ENCODE results near the gene SBF2.
"Not testable (repeated sequence)": the region's sequence is repeated elsewhere in the genome, so short reads cannot be mapped to it uniquely, and the experiment has no call there.

The SBF2 gene

GRCh38 chr11:10147195-10147594 lies 146.8 kb downstream of the SBF2 start:
- no peaks in the 10 kb centered on the region for H3K4me1 ChIP-seq (ENCODE audit: control insufficient read depth, insufficient read depth, low read length)
- no peak overlapping the region for H3K4me3 ChIP-seq (ENCODE audit: low read length)
- H3K9me3 ChIP-seq (ENCODE audit: control insufficient read depth, low read length): no peaks in the 10 kb centered on the region
- no peak for DNase-seq (ENCODE audit: low read depth)
- H3K36me3 ChIP-seq (ENCODE audit: control insufficient read depth, insufficient read depth, low read length, severe bottlenecking): no peaks in the 10 kb centered on the region
- H3K27me3 ChIP-seq (replicated peaks; ENCODE audit: control insufficient read depth, insufficient read depth, low read length): no peaks in the 10 kb centered on the region
- H3K9ac ChIP-seq (ENCODE audit: low read length): no peak overlapping the region

- H3K4me3 ChIP-seq (ENCODE audit: low read length): no peak overlapping the region
- no peak for DNase-seq (ENCODE audit: low read depth)
- H3K9me3 ChIP-seq (ENCODE audit: control insufficient read depth, low read length): no peaks in the 10 kb centered on the region
- H3K27me3 ChIP-seq (replicated peaks; ENCODE audit: control insufficient read depth, insufficient read depth, low read length): no peaks in the 10 kb centered on the region
- H3K4me1 ChIP-seq (ENCODE audit: control insufficient read depth, insufficient read depth, low read length): peaks cover 5% of the 10 kb centered on the region
- no peak overlapping the region for H3K9ac ChIP-seq (ENCODE audit: low read length)
- H3K36me3 ChIP-seq (ENCODE audit: control insufficient read depth, insufficient read depth, low read length, severe bottlenecking): no peaks in the 10 kb centered on the region
Measured at GRCh38 chr11:10144954-10145353, 149.1 kb downstream of the SBF2 start.

GRCh38 chr11:10139656-10140055 lies 154.4 kb downstream of the SBF2 start:
- peaks cover 14% of the 10 kb centered on the region for H3K4me1 ChIP-seq (ENCODE audit: control insufficient read depth, insufficient read depth, low read length)
- DNase-seq (ENCODE audit: low read depth): peak; percentile 71
- H3K9ac ChIP-seq (ENCODE audit: low read length): peak overlapping the region; percentile 26

DNA sequence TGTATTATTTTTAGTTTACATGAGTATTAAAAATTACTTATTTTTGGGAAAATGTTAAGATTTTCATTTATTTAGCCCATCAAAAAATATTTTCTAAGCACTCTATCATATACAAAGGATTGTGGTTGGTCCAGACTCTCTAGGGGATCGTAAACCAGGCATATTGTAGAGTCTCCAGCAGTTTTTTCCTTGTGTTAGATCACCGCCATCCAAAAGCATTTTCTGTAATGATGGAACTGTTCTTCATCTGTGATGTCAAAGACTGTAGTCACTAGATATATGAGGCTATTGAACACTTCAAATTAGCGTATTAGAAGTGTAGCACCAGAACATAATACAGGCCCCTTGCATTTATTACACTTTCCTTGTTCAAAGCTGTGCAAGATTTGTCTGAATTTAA lies 154.9 kb downstream of the SBF2 start:
- H3K9me3 ChIP-seq (ENCODE audit: control insufficient read depth, low read length): no peaks in the 10 kb centered on the region
- H3K4me1 ChIP-seq (ENCODE audit: control insufficient read depth, insufficient read depth, low read length): peaks cover 14% of the 10 kb centered on the region
- no peaks in the 10 kb centered on the region for H3K27me3 ChIP-seq (replicated peaks; ENCODE audit: control insufficient read depth, insufficient read depth, low read length)
- no peaks in the 10 kb centered on the region for H3K36me3 ChIP-seq (ENCODE audit: control insufficient read depth, insufficient read depth, low read length, severe bottlenecking)
- no peak for DNase-seq (ENCODE audit: low read depth)
- H3K4me3 ChIP-seq (ENCODE audit: low read length): peak overlapping the region; percentile 47
- no peak overlapping the region for H3K9ac ChIP-seq (ENCODE audit: low read length)

More at GRCh38 chr11:10139656-10140055, 154.4 kb downstream of the SBF2 start:
- Histone ChIP-seq H3K9me3 (ENCODE audit: control insufficient read depth, low read length) (no peaks in the 10 kb centered on the region), H3K27me3 (replicated peaks; ENCODE audit: control insufficient read depth, insufficient read depth, low read length) (no peaks in the 10 kb centered on the region), H3K4me3 (ENCODE audit: low read length) (peak overlapping the region; percentile 47), H3K36me3 (ENCODE audit: control insufficient read depth, insufficient read depth, low read length, severe bottlenecking) (no peaks in the 10 kb centered on the region)

DNA sequence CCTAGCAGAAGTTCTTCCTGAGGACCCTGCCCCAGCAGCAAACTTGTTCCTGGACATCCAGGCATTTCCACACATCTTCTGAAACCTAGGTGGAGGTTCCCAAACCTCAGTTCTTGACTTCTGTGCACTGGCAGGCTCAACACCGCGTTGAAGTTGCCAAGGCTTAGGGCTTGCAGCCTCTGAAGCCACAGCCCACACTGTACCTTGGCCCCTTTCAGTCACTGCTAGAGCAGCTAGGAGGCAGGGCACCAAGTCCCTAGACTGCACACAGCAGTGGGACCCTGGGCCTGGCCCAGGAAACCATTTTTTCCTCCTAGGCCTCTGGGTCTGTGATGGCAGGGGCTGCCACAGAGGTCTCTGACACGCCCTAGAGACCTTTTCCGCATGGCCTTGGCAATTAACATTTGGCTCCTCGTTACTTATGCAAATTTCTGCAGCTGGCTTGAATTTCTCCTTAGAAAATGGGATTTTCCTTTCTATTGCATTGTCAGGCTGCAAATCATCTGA lies 159.0 kb downstream of the SBF2 start:
- Histone ChIP-seq H3K9me3 (ENCODE audit: control insufficient read depth, low read length) (no peaks in the 10 kb centered on the region), H3K27me3 (replicated peaks; ENCODE audit: control insufficient read depth, insufficient read depth, low read length) (no peaks in the 10 kb centered on the region), H3K9ac (ENCODE audit: low read length) (no peak overlapping the region), H3K4me3 (ENCODE audit: low read length) (no peak overlapping the region), H3K36me3 (ENCODE audit: control insufficient read depth, insufficient read depth, low read length, severe bottlenecking) (peaks cover 4% of the 10 kb centered on the region), H3K4me1 (ENCODE audit: control insufficient read depth, insufficient read depth, low read length) (peaks cover 10% of the 10 kb centered on the region)
- DNase-seq (ENCODE audit: low read depth): no peak

DNA sequence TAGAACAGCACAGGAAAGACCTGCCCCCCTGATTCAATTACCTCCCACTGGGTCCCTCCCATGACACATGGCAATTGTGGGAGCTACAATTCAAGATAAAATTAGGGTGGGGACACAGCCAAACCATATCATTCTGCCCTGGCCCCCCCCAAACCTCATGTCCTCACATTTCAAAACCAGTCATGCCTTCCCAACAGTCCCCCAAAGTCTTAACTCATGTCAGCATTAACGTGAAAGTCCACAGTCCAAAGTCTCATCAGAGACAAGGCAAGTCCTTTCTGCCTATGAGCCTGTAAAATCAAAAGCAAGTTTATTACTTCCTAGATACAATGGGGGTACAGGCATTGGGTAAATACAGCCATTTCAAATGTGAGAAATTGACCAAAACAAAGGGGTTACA lies 159.8 kb downstream of the SBF2 start:
- H3K9me3 ChIP-seq (ENCODE audit: control insufficient read depth, low read length); H3K4me3 ChIP-seq (ENCODE audit: low read length); H3K27me3 ChIP-seq (replicated peaks; ENCODE audit: control insufficient read depth, insufficient read depth, low read length); H3K9ac ChIP-seq (ENCODE audit: low read length); DNase-seq (ENCODE audit: low read depth); H3K36me3 ChIP-seq (ENCODE audit: control insufficient read depth, insufficient read depth, low read length, severe bottlenecking); H3K4me1 ChIP-seq (ENCODE audit: control insufficient read depth, insufficient read depth, low read length): not testable (repeated sequence)

GRCh38 chr11:10133251-10133650 lies 160.8 kb downstream of the SBF2 start:
- H3K9me3 ChIP-seq (ENCODE audit: control insufficient read depth, low read length); H3K9ac ChIP-seq (ENCODE audit: low read length); H3K27me3 ChIP-seq (replicated peaks; ENCODE audit: control insufficient read depth, insufficient read depth, low read length); H3K4me3 ChIP-seq (ENCODE audit: low read length); DNase-seq (ENCODE audit: low read depth); H3K4me1 ChIP-seq (ENCODE audit: control insufficient read depth, insufficient read depth, low read length); H3K36me3 ChIP-seq (ENCODE audit: control insufficient read depth, insufficient read depth, low read length, severe bottlenecking): not testable (repeated sequence)

DNA sequence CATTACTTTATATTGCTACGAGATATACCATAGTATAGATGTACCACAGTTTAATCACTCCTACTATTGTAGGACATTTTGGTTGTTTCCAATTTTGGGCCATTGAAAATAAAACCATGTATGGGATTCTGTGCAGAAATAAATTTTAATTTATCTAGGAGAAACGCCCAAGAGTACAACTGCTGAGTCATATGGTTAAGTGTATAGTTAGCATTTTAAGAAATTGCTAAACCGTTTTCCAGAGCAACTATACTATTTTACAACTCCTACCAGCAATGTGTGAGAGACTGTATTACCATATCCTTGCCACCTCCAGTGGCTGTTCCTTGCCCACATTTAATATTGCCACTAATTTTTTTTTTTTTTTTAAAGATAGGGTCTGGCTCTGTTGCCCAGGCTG lies 163.1 kb downstream of the SBF2 start:
- Histone ChIP-seq H3K4me3 (ENCODE audit: low read length) (no peak overlapping the region), H3K4me1 (ENCODE audit: control insufficient read depth, insufficient read depth, low read length) (peaks cover 11% of the 10 kb centered on the region), H3K27me3 (replicated peaks; ENCODE audit: control insufficient read depth, insufficient read depth, low read length) (no peaks in the 10 kb centered on the region), H3K36me3 (ENCODE audit: control insufficient read depth, insufficient read depth, low read length, severe bottlenecking) (peaks cover 4% of the 10 kb centered on the region), H3K9ac (ENCODE audit: low read length) (no peak overlapping the region), H3K9me3 (ENCODE audit: control insufficient read depth, low read length) (no peaks in the 10 kb centered on the region)
- DNase-seq (ENCODE audit: low read depth): no peak

DNA sequence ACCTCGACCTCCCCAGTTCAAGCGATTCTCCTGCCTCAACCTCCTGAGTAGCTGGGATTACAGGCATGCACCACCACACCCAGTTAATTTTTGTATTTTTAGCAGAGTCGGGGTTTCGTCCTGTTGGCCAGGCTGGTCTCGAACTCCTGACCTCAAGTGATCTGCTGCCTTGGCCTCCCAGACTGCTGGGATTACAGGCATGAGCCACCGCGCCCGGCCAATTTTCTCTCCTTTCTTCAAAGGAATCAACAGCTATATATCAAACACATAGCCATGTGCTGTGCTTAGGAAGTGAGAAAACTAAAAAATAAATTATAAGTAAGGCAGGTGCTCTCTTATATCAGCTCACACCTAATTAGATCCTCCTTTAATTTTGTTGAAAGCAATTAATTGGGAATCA lies 164.8 kb downstream of the SBF2 start:
- not testable (repeated sequence) for H3K36me3 ChIP-seq (ENCODE audit: control insufficient read depth, insufficient read depth, low read length, severe bottlenecking)

DNA sequence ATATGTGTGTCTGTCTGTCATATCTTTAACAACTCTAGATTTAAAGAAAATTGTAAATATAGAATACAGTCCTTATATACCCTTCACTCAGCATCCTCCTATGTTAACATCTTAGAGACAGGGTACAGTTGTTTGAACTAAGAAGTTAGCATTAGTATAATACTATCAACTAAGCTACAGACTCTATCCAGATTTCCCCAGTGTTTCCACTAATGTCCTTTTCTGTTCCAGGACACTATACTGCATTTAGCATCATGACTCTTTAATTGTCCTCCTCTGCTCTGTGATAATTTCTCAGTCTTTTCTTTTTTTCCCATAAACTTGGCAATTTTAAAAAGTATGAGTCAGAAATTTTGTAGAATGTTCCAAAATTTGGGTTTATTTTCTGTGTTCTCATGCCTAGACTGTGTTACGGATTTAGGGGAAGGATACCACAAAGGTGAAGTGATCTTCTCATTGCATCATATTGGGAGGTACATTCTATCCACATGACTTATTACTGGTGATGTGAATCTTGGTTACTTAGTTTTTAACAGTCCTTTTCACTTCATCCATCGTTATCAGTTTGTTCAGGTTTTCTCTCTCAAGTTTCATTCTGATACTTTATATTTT lies 168.4 kb downstream of the SBF2 start:
- DNase-seq (ENCODE audit: low read depth): peak; percentile 26
- Histone ChIP-seq H3K9ac (ENCODE audit: low read length) (peak overlapping the region; percentile 71), H3K4me3 (ENCODE audit: low read length) (peak overlapping the region; percentile 38), H3K27me3 (replicated peaks; ENCODE audit: control insufficient read depth, insufficient read depth, low read length) (no peaks in the 10 kb centered on the region), H3K36me3 (ENCODE audit: control insufficient read depth, insufficient read depth, low read length, severe bottlenecking) (no peaks in the 10 kb centered on the region), H3K9me3 (ENCODE audit: control insufficient read depth, low read length) (no peaks in the 10 kb centered on the region), H3K4me1 (ENCODE audit: control insufficient read depth, insufficient read depth, low read length) (peaks cover 40% of the 10 kb centered on the region)

More for the DNA sequence above, 164.8 kb downstream of the SBF2 start:
- not testable (repeated sequence) for H3K4me3 ChIP-seq (ENCODE audit: low read length); H3K9ac ChIP-seq (ENCODE audit: low read length); H3K9me3 ChIP-seq (ENCODE audit: control insufficient read depth, low read length); H3K27me3 ChIP-seq (replicated peaks; ENCODE audit: control insufficient read depth, insufficient read depth, low read length); DNase-seq (ENCODE audit: low read depth)
- peaks cover 19% of the 10 kb centered on the region for H3K4me1 ChIP-seq (ENCODE audit: control insufficient read depth, insufficient read depth, low read length)

DNA sequence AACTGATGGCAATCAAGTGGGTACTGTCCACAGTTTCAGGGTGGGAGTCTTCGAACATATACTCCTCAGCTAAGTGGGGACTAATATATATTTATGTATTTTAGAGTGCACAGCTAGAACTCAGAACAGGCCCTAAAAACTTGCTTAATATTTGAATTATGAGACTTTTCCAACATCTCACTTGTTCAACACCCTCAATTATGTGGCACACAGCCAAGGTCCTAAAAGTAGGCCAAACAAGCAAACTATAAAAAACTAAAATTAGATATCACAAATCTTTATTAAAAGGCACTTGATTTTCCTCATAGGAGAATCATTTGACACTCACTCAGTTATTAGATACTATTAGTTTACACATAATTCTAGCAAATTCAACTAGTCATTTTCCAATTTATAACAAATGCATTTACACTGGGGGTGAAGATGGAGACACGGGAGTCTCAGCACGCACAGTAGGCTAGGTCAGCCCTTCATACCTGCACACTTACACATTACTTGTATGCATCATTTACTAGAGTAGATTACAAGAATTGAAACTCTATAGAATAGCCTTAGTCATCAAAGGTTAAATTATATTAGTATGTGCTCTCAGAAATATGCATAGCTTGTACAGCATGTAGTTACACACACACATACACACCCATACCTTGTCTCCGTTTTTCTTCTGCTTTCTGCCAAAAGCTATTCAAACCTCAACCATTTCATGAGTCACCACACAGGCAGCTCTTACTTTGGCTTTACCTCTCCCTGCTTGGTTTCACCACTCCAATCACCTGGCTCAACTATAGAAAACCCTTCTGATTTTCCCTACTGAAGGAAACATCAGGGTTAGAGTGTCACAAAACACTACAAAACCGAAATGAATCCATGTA lies 171.5 kb downstream of the SBF2 start:
- no peak overlapping the region for H3K4me3 ChIP-seq (ENCODE audit: low read length)

More for the DNA sequence above, 171.5 kb downstream of the SBF2 start:
- Histone ChIP-seq H3K4me1 (ENCODE audit: control insufficient read depth, insufficient read depth, low read length) (peaks cover 64% of the 10 kb centered on the region), H3K9ac (ENCODE audit: low read length) (peak overlapping the region; percentile 56), H3K9me3 (ENCODE audit: control insufficient read depth, low read length) (no peaks in the 10 kb centered on the region), H3K36me3 (ENCODE audit: control insufficient read depth, insufficient read depth, low read length, severe bottlenecking) (no peaks in the 10 kb centered on the region), H3K27me3 (replicated peaks; ENCODE audit: control insufficient read depth, insufficient read depth, low read length) (no peaks in the 10 kb centered on the region)
- peak; percentile 24 for DNase-seq (ENCODE audit: low read depth)

Data from adipocyte (in vitro differentiated cells).